CD14-positive monocyte (primary cell): Measurements from ENCODE around the gene TOMM5. TPM values are rescaled to one million over a fixed set of nuclear protein-coding genes. Genes with fewer than 3 reads are reported as not detected.

Experiments used
- DNase-seq, 3 donors: peaks; one replicate each; pipeline ENCODE4 v3.0.0-alpha.2; 2011 to 2022
- H2AFZ ChIP-seq: 2 replicates; pipeline ENCODE4 v1.6.0; 2012; ENCODE audit warnings: mild to moderate bottlenecking, low read depth, low read length, inconsistent platforms; ENCODE audit not compliant: insufficient read depth, poor library complexity, severe bottlenecking
- H3K27ac ChIP-seq, 2 donors: 1 replicate in 1 of 2; 2 replicates in 1 of 2; pipeline ENCODE4 v1.5.1; 2012 to 2013; ENCODE audit warnings: low read length in 2 of 2, control low read depth in 1 of 2, inconsistent platforms in 1 of 2, low read depth in 1 of 2, mild to moderate bottlenecking in 1 of 2
- H3K27me3 ChIP-seq, 2 donors: one replicate each; pipeline versions ENCODE4 v1.6.0 to v1.6.1; 2011 to 2013; ENCODE audit warnings: low read length in 2 of 2; ENCODE audit not compliant: control insufficient read depth in 2 of 2, insufficient read depth in 2 of 2
- H3K36me3 ChIP-seq, 2 donors: replicated peaks in 1 of 2; 1 replicate in 1 of 2; 2 replicates in 1 of 2; pipeline versions ENCODE4 v1.5.1 to v1.6.1; 2012 to 2013; ENCODE audit warnings: low read length in 2 of 2, control low read depth in 1 of 2, inconsistent platforms in 1 of 2, mild to moderate bottlenecking in 1 of 2; ENCODE audit not compliant: insufficient read depth in 2 of 2, control insufficient read depth in 1 of 2
- H3K4me1 ChIP-seq, 2 donors: 1 replicate in 1 of 2; 2 replicates in 1 of 2; pipeline versions ENCODE4 v1.5.1 to v1.6.1; 2012 to 2013; ENCODE audit warnings: low read length in 2 of 2, control low read depth in 1 of 2, inconsistent platforms in 1 of 2, mild to moderate bottlenecking in 1 of 2, moderate library complexity in 1 of 2; ENCODE audit not compliant: insufficient read depth in 2 of 2, control insufficient read depth in 1 of 2
- H3K4me2 ChIP-seq: replicated peaks from 2 replicates; pipeline ENCODE3; 2012; ENCODE audit warnings: low read length, moderate library complexity, mild to moderate bottlenecking; ENCODE audit not compliant: poor library complexity, severe bottlenecking; ENCODE audit errors: extremely low read depth
- H3K4me3 ChIP-seq, 3 experiments: fragments of 200-600 bp in 1 of 3; sonication (generic) in 1 of 3; replicated peaks in 1 of 3; 1 replicate in 2 of 3; 2 replicates in 1 of 3; pipeline ENCODE4 v1.5.1; 2011 to 2013; ENCODE audit warnings: low read length in 3 of 3, mild to moderate bottlenecking in 3 of 3, control low read depth in 2 of 3, low read depth in 2 of 3, inconsistent platforms in 1 of 3, moderate library complexity in 1 of 3
- H3K79me2 ChIP-seq: 2 replicates; pipeline ENCODE4 v1.6.0; 2012; ENCODE audit warnings: mild to moderate bottlenecking, control low read depth, inconsistent platforms, low read length, moderate library complexity; ENCODE audit not compliant: insufficient read depth
- H3K9ac ChIP-seq: 2 replicates; pipeline ENCODE4 v1.6.0; 2017; ENCODE audit warnings: low read length, mild to moderate bottlenecking; ENCODE audit not compliant: insufficient read depth, poor library complexity, severe bottlenecking
- H3K9me3 ChIP-seq, 2 donors: replicated peaks in 1 of 2; 1 replicate in 1 of 2; 2 replicates in 1 of 2; pipeline versions ENCODE4 v1.5.1 to v1.6.1; 2012 to 2013; ENCODE audit warnings: low read length in 2 of 2, control low read depth in 1 of 2; ENCODE audit not compliant: control insufficient read depth in 1 of 2, insufficient read depth in 1 of 2
- H4K20me1 ChIP-seq: 2 replicates; pipeline ENCODE4 v1.6.0; 2012; ENCODE audit warnings: mild to moderate bottlenecking, low read length, control low read depth, moderate library complexity; ENCODE audit not compliant: insufficient read depth
- H3K27ac Mint-ChIP-seq, 7 donors: one replicate each; pipeline ENCODE4 v1.8.0; 2020; ENCODE audit warnings: mild to moderate bottlenecking in 7 of 7, mixed read lengths in 7 of 7, moderate library complexity in 6 of 7, inconsistent platforms in 2 of 7
- H3K27me3 Mint-ChIP-seq, 3 donors: one replicate each; pipeline ENCODE4 v1.8.0; 2021 to 2022; ENCODE audit warnings: low read depth in 3 of 3, mild to moderate bottlenecking in 3 of 3, mixed read lengths in 3 of 3, moderate library complexity in 3 of 3, inconsistent platforms in 1 of 3
- H3K36me3 Mint-ChIP-seq, 2 donors: one replicate each; pipeline ENCODE4 v1.8.0; 2020; ENCODE audit warnings: mixed read lengths in 2 of 2, inconsistent platforms in 1 of 2, mild to moderate bottlenecking in 1 of 2
- H3K4me1 Mint-ChIP-seq: one replicate; pipeline ENCODE4 v1.8.0; 2020; ENCODE audit warnings: mild to moderate bottlenecking, mixed read lengths
- H3K4me3 Mint-ChIP-seq, 2 donors: one replicate each; pipeline ENCODE4 v1.8.0; 2020; ENCODE audit warnings: mild to moderate bottlenecking in 2 of 2, mixed read lengths in 2 of 2, moderate library complexity in 1 of 2
- H3K9me3 Mint-ChIP-seq, 7 donors: one replicate each; pipeline ENCODE4 v1.8.0; 2020 to 2022; ENCODE audit warnings: mixed read lengths in 7 of 7, mild to moderate bottlenecking in 6 of 7, moderate library complexity in 6 of 7, inconsistent platforms in 2 of 7
- CTCF ChIP-seq: fragments of 200-600 bp; IDR thresholded peaks from one replicate; pipeline ENCODE4 v1.8.0; 2022; ENCODE audit warnings: antibody characterized with exemption, mild to moderate bottlenecking
- WGBS: methylation state at CpG from one replicate; pipeline ENCODE4 v1.1.5; 2013; ENCODE audit warnings: missing lambda C conversion rate; ENCODE audit not compliant: insufficient coverage; 5-methylcytosine and 5-hydroxymethylcytosine counted together
- intact Hi-C, 2 donors: fragments of 100-400 bp; cut with micrococcal nuclease; formaldehyde crosslinking; loops; one replicate each; pipeline versions ENCODE4 v1.15.0 to v1.15.1; 2023
- polyA plus RNA-seq, 3 donors: library from polyadenylated mRNA; depleted of rRNA in 1 of 3; unstranded in 2 of 3; stranded (reverse) in 1 of 3; fragments of 300-500 nt in 2 of 3; fragments of >200 nt in 1 of 3; fragmentation: Illumina TruSeq in 2 of 3; gene quantifications; 1 replicate in 2 of 3; 2 replicates in 1 of 3; pipeline ENCODE4 v1.2.3, GENCODE V29; 2012 to 2021

The TOMM5 gene
- polyA plus RNA-seq, 3 donors, result 35.0 to 117 (median 112) TPM

GRCh38 chr9:37566716-37567115, 25.7 kb downstream of the TOMM5 start:
- no peak overlapping the region for H2AFZ ChIP-seq
- H3K9me3 ChIP-seq, result peaks cover 9 to 13% of the 10 kb centered on the region in 2 donors
- no peak overlapping the region for H3K4me3 ChIP-seq
- Mint-ChIP-seq H3K27me3 (peaks cover 0 to 3% (median 2%) of the 10 kb centered on the region in 3 donors), H3K9me3 (peaks cover 5 to 16% (median 14%) of the 10 kb centered on the region in 7 donors), H3K36me3 (peaks cover 3 to 4% of the 10 kb centered on the region in 2 donors), H3K27ac (no peak overlapping the region), H3K4me3 (no peak overlapping the region), H3K4me1 (no peaks in the 10 kb centered on the region)
- 100% methylated on average over 1 of the region's 3 CpGs for WGBS
- H3K9ac ChIP-seq, result no peak overlapping the region
- no peaks in the 10 kb centered on the region for H3K4me1 ChIP-seq
- H3K4me2 ChIP-seq, result no peak overlapping the region
- no peaks in the 10 kb centered on the region for H4K20me1 ChIP-seq
- DNase-seq, result no peak
- intact Hi-C loops, result no loop called here
- no peak overlapping the region for H3K27ac ChIP-seq
- TF ChIP-seq CTCF, result no peak
- no peaks in the 10 kb centered on the region for H3K79me2 ChIP-seq
- H3K27me3 ChIP-seq, result no peaks in the 10 kb centered on the region
- H3K36me3 ChIP-seq, result no peaks in the 10 kb centered on the region

- Mint-ChIP-seq H3K4me3 (no peak overlapping the region), H3K27me3 (peaks cover 0 to 3% (median 2%) of the 10 kb centered on the region in 3 donors), H3K9me3 (peaks cover 5 to 16% (median 14%) of the 10 kb centered on the region in 7 donors), H3K36me3 (peaks cover 3 to 4% of the 10 kb centered on the region in 2 donors), H3K27ac (peak overlapping the region in 3 of 7 donors; percentile 7 to 63 (median 15)), H3K4me1 (no peaks in the 10 kb centered on the region)
- Histone ChIP-seq H3K4me2 (no peak overlapping the region), H2AFZ (no peak overlapping the region), H3K79me2 (no peaks in the 10 kb centered on the region), H3K4me3 (no peak overlapping the region), H4K20me1 (no peaks in the 10 kb centered on the region), H3K4me1 (no peaks in the 10 kb centered on the region), H3K36me3 (no peaks in the 10 kb centered on the region), H3K9me3 (peaks cover 9 to 13% of the 10 kb centered on the region in 2 donors), H3K27ac (no peak overlapping the region), H3K27me3 (no peaks in the 10 kb centered on the region), H3K9ac (no peak overlapping the region)
- 97% methylated on average over 4 of the region's 7 CpGs for WGBS
- no peak for TF ChIP-seq CTCF
- intact Hi-C loops, result no loop called here
- DNase-seq, result no peak
Observed at GRCh38 chr9:37565661-37566618, 26.5 kb downstream of the TOMM5 start.
